Esophagus muscularis mucosa (tissue), 4 donors: ENCODE data around the gene CCDC158. TPM values are rescaled to one million over a fixed set of nuclear protein-coding genes. Genes with fewer than 3 reads are reported as not detected.

Experiments
- DNase-seq: peaks from one replicate; pipeline ENCODE4 v3.0.0-alpha.2; 2017; ENCODE audit errors: extremely low spot score
- H3K27ac ChIP-seq, 4 donors: fragments of 200-600 bp; sonication (generic); replicated peaks in 1 of 4; 1 replicate in 3 of 4; 2 replicates in 1 of 4; pipeline ENCODE4 v1.5.1; 2016 to 2019; ENCODE audit warnings: mild to moderate bottlenecking in 1 of 4
- H3K27me3 ChIP-seq, 4 donors: fragments of 200-600 bp; sonication (generic); one replicate each; pipeline versions ENCODE4 v1.5.1 to v1.6.0; 2016 to 2019
- H3K36me3 ChIP-seq, 4 donors: fragments of 200-600 bp; sonication (generic); one replicate each; pipeline ENCODE4 v1.5.1; 2016 to 2019
- H3K4me1 ChIP-seq, 4 donors: fragments of 200-600 bp; sonication (generic); one replicate each; pipeline ENCODE4 v1.5.1; 2016 to 2019
- H3K4me3 ChIP-seq, 4 donors: fragments of 200-600 bp; sonication (generic); 1 replicate in 2 of 4; 2 replicates in 2 of 4; pipeline ENCODE4 v1.5.1; 2016 to 2019; ENCODE audit warnings: mild to moderate bottlenecking in 4 of 4, moderate library complexity in 1 of 4
- H3K9me3 ChIP-seq, 4 donors: fragments of 200-600 bp; sonication (generic); 1 replicate in 3 of 4; 2 replicates in 1 of 4; pipeline ENCODE4 v1.5.1; 2016 to 2019
- EP300 ChIP-seq: sonication (generic); formaldehyde crosslinking; IDR thresholded peaks from one replicate; pipeline ENCODE4 v1.6.1; 2017; ENCODE audit warnings: antibody characterized with exemption
- POLR2A ChIP-seq: fragments of 450-650 bp; IDR thresholded peaks from one replicate; pipeline ENCODE4 v1.6.1; 2017; ENCODE audit warnings: antibody characterized with exemption, moderate library complexity, mild to moderate bottlenecking, low read depth
- POLR2AphosphoS5 ChIP-seq, 2 donors: sonication (generic); formaldehyde crosslinking; IDR thresholded peaks; one replicate each; pipeline ENCODE4 v1.6.1; 2017; ENCODE audit warnings: antibody characterized with exemption in 2 of 2
- WGBS: methylation state at CpG from one replicate; pipeline ENCODE4 v1.1.5; 2018; 5-methylcytosine and 5-hydroxymethylcytosine counted together
- intact Hi-C: fragments of 100-400 bp; cut with DNase I; formaldehyde crosslinking; loops from one replicate; pipeline ENCODE4 v1.15.1; 2023
- total RNA-seq, 4 donors: library from RNA; depleted of rRNA; stranded (reverse); fragments of >200 nt; gene quantifications; one replicate each; pipeline versions ENCODE4 v1.1.0 to v1.2.1, GENCODE V29; 2016
- TF ChIP-seq, protein P1 (sequence below), 3 experiments: fragments of 200-600 bp in 2 of 3; fragments of 450-650 bp in 1 of 3; sonication (generic) in 2 of 3; IDR thresholded peaks; one replicate each; pipeline ENCODE4 v1.5.1; 2017 to 2019; ENCODE audit warnings: antibody characterized with exemption in 3 of 3, mild to moderate bottlenecking in 2 of 3, moderate library complexity in 1 of 3

Gene CCDC158
- total RNA-seq, 4 donors from 2014 or later: 0.66 to 1.8 (median 1.3) TPM

DNA sequence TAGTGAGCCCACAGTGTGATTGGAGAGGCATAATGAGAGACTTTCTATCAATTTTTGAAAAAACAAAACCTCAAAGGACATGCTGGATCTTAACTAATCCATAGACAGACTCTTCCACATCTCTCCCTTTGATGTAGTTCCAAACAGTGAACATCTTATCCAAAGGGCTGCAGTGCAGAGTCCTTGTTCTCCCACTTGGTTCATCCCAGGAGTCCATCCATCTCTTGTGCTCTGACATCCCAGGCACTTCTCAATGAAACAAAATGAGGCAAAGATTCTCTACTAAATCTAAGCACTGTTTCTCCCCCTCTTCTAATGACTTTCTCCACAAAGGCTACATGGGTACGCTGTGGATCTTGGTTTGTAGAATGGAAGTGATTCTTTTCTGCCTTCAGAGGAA is 22.4 kb upstream of the CCDC158 start:
- H3K9me3 ChIP-seq: no peaks in the 10 kb centered on the region
- intact Hi-C loops: no loop called here
- 95% methylated on average over 1 of the region's 1 CpG for WGBS
- H3K36me3 ChIP-seq: no peaks in the 10 kb centered on the region
- H3K27me3 ChIP-seq: no peaks in the 10 kb centered on the region
- no peak overlapping the region for H3K27ac ChIP-seq
- DNase-seq: no peak
- no peak overlapping the region for H3K4me3 ChIP-seq
- no peak for TF ChIP-seq POLR2AphosphoS5 (IDR thresholded peaks at IDR 0.05)
- TF ChIP-seq EP300: no peak
- TF ChIP-seq, protein P1, sequence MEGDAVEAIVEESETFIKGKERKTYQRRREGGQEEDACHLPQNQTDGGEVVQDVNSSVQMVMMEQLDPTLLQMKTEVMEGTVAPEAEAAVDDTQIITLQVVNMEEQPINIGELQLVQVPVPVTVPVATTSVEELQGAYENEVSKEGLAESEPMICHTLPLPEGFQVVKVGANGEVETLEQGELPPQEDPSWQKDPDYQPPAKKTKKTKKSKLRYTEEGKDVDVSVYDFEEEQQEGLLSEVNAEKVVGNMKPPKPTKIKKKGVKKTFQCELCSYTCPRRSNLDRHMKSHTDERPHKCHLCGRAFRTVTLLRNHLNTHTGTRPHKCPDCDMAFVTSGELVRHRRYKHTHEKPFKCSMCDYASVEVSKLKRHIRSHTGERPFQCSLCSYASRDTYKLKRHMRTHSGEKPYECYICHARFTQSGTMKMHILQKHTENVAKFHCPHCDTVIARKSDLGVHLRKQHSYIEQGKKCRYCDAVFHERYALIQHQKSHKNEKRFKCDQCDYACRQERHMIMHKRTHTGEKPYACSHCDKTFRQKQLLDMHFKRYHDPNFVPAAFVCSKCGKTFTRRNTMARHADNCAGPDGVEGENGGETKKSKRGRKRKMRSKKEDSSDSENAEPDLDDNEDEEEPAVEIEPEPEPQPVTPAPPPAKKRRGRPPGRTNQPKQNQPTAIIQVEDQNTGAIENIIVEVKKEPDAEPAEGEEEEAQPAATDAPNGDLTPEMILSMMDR (IDR thresholded peaks at IDR 0.05): no peak
- TF ChIP-seq POLR2A: no peak
- H3K4me1 ChIP-seq: peaks cover 0 to 26% (median 18%) of the 10 kb centered on the region in 4 donors

DNA sequence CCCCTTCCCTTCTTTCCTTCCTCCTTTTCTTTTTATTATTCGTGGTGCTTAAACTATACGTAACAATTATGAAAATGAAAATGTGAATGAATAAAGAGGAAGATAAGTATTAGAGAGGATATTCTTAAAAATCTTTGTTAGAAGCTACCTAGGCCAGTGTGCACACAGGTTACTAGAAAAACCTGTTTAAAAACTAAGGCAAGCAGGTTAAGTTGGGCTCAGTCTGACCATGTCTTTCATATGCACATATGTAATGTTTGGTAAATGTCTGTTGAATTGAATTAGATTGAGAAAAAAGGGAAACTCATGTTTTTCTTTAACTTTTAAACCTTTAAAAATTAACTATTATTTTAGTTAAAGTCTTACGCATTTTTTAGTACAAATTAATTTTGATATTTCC is 21.9 kb upstream of the CCDC158 start:
- peaks cover 0 to 24% (median 14%) of the 10 kb centered on the region in 4 donors for H3K4me1 ChIP-seq
- intact Hi-C loops: no loop called here
- DNase-seq: no peak
- WGBS: 90% methylated on average over 3 of the region's 3 CpGs
- H3K27me3 ChIP-seq: no peaks in the 10 kb centered on the region
- TF ChIP-seq, protein P1 (IDR thresholded peaks at IDR 0.05): no peak
- TF ChIP-seq POLR2A (no peak), EP300 (no peak)
- no peak overlapping the region for H3K4me3 ChIP-seq
- H3K9me3 ChIP-seq: no peaks in the 10 kb centered on the region
- no peaks in the 10 kb centered on the region for H3K36me3 ChIP-seq
- H3K27ac ChIP-seq: no peak overlapping the region

DNA sequence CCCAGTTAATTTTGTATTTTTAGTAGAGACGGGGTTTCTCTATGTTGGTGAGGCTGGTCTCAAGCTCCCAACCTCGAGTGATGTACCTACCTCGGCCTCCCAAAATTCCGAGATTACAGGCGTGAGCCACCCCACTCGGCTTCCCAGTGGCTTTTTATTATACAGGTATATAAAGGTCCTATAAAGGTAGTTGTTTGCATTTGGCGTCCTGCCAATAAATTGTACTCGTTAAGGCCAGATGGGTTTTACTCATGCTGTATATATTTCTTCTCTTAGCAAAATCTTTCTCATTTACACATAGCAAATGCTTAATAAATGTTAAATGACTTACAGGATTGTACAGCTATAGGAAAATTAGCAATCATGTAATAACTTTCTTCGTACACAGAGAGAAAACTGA is 20.9 kb upstream of the CCDC158 start:
- Histone ChIP-seq H3K27me3 (no peaks in the 10 kb centered on the region), H3K4me1 (peaks cover 0 to 14% (median 7%) of the 10 kb centered on the region in 4 donors), H3K4me3 (no peak overlapping the region), H3K36me3 (no peaks in the 10 kb centered on the region), H3K9me3 (no peaks in the 10 kb centered on the region), H3K27ac (no peak overlapping the region)
- intact Hi-C loops: no loop called here
- TF ChIP-seq POLR2AphosphoS5 (IDR thresholded peaks at IDR 0.05) (no peak), POLR2A (no peak), EP300 (no peak)
- TF ChIP-seq, protein P1 (IDR thresholded peaks at IDR 0.05): no peak
- WGBS: 83% methylated on average over 9 of the region's 9 CpGs
- no peak for DNase-seq

DNA sequence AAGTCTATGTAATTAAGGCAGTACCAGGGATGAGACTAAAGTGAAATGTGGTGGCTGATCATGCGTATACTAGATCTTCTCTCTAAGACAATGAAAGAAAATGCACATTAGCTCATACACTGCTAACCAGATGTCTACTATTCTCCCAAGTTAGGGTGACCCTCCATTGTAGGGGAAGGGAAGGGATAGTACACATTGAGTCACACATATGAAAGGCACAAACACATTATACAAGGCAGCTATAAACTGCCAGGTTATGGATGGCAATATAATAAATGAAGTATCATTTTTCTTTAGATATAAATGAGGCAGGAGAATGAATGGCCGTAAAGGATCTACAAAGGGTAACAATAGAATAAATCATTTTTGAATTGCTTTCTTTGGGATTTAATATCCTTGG is 18.6 kb upstream of the CCDC158 start:
- no peak overlapping the region for H3K4me3 ChIP-seq
- no peak for TF ChIP-seq POLR2A
- TF ChIP-seq POLR2AphosphoS5 (IDR thresholded peaks at IDR 0.05): no peak
- TF ChIP-seq, protein P1 (IDR thresholded peaks at IDR 0.05): no peak
- no peak for TF ChIP-seq EP300
- 95% methylated on average over 2 of the region's 2 CpGs for WGBS
- no peaks in the 10 kb centered on the region for H3K36me3 ChIP-seq
- no peaks in the 10 kb centered on the region for H3K27me3 ChIP-seq
- H3K9me3 ChIP-seq: no peaks in the 10 kb centered on the region
- peaks cover 0 to 16% (median 13%) of the 10 kb centered on the region in 4 donors for H3K4me1 ChIP-seq
- no peak overlapping the region for H3K27ac ChIP-seq
- intact Hi-C loops: loop anchor here (10.0 kb wide), 2 partner anchors 175 to 315 kb away; no protein-coding TSS in a partner anchor
- no peak for DNase-seq
